IPS DF 19.7 (cell line): Measurements from ENCODE around the gene TSNAXIP1.
"Not testable (repeated sequence)": the region's sequence is repeated elsewhere in the genome, so short reads cannot be mapped to it uniquely, and the experiment has no call there.

Experiments
- DNase-seq: peaks from one replicate; pipeline ENCODE4 v3.0.0-alpha.2; 2013; ENCODE audit warnings: low read depth, low spot score

TSNAXIP1 gene

GRCh38 chr16:67858500-67858899 lies 51.8 kb downstream of the TSNAXIP1 start:
- no peak for DNase-seq

GRCh38 chr16:67860589-67861398 lies 54.1 kb downstream of the TSNAXIP1 start:
- no peak for DNase-seq

- DNase-seq, result no peak
Measured at GRCh38 chr16:67861877-67862276, 55.2 kb downstream of the TSNAXIP1 start.

GRCh38 chr16:67862623-67863583 lies 56.2 kb downstream of the TSNAXIP1 start:
- DNase-seq, result no peak

DNA sequence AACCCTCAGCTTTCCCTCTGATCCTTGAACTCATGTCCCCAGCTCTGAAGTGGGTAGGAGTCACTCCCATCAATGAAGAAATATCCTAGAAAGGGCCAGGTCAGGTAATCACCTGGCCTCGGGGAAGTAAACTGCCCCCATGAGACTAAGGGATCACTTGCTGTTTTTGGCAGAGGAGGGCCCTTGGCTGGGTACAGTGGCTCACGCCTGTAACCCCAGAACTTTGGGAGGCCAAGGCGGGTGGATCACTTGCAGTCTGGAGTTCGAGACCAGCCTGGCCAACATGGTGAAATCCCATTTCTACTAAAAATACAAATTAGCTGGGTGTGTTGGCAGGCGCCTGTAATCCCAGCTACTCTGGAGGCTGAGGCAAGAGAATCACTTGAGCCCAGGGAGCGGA lies 57.4 kb downstream of the TSNAXIP1 start:
- not testable (repeated sequence) for DNase-seq

DNA sequence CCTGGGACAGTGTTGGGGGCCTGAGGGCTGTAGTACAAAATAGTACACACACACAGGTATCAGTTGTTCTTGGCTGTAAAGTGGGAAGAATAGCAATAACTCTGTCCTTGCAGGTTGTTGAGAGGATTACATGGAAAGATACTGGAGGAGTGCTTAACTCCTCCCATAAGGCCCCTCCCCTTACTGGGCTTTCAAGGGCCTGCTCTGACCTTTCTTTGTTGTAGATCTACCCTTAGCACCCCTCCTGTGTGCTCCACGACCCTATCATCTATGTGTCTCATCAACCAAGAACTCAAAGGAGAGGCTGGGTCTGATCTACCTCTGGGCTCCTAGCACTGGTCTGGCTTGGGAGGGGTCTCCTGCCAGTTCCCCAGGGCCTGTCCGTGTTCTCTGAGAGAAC lies 57.9 kb downstream of the TSNAXIP1 start:
- no peak for DNase-seq

DNA sequence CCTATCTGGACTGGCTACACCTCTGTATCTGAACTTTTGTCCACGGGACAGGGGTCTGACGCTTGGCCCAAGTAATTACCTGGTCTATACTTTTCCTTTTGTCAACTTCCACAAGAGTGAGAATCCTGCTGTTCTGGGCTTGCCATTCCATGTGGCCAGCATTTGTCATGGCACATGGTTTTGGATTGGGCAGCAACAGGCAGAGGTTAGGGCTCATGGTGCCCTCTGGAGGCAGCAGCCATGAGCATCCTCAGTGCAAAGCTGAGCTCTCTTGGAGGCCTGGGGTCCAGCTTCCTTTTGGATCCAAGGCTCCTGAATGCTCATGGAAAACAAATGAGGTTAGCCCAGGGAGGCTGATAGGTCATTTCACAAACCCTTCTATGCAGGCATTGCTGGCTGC lies 58.6 kb downstream of the TSNAXIP1 start:
- DNase-seq, result no peak

GRCh38 chr16:67868290-67868689 lies 61.6 kb downstream of the TSNAXIP1 start:
- DNase-seq, result no peak

GRCh38 chr16:67869653-67870052 lies 63.0 kb downstream of the TSNAXIP1 start:
- no peak for DNase-seq

- no peak for DNase-seq
Measured at GRCh38 chr16:67871256-67871655, 64.6 kb downstream of the TSNAXIP1 start.

DNA sequence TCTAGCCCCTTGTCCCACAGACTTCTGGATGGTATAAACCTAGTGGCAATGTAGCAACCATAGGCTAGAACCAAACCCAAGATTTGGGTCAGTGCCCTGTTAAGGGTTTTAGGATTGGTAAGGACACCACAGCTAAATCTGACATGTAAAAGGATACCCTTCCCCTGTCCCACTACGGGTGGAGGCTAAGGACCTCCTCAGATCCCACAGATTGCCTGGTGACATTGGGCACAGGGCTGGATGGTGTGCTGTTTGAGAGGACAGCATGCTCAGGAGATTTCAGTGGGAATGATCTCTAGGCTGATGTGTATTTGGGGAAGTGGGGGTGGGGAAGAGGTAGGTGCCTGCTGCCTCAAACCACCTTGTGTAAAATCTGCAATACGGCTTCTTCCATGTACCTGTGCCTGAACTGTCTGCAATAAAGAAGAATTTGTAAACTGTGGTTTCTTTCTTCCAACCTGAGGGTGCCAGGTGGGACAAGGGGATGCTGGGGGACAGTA lies 65.5 kb downstream of the TSNAXIP1 start:
- no peak for DNase-seq

- no peak for DNase-seq
Measured at GRCh38 chr16:67872631-67873434, 66.1 kb downstream of the TSNAXIP1 start, which contains the start of gene EDC4. Gene EDC4 (plus strand): TSS chr16:67873052. CDS start chr16:67873262, 210 bp downstream.

DNA sequence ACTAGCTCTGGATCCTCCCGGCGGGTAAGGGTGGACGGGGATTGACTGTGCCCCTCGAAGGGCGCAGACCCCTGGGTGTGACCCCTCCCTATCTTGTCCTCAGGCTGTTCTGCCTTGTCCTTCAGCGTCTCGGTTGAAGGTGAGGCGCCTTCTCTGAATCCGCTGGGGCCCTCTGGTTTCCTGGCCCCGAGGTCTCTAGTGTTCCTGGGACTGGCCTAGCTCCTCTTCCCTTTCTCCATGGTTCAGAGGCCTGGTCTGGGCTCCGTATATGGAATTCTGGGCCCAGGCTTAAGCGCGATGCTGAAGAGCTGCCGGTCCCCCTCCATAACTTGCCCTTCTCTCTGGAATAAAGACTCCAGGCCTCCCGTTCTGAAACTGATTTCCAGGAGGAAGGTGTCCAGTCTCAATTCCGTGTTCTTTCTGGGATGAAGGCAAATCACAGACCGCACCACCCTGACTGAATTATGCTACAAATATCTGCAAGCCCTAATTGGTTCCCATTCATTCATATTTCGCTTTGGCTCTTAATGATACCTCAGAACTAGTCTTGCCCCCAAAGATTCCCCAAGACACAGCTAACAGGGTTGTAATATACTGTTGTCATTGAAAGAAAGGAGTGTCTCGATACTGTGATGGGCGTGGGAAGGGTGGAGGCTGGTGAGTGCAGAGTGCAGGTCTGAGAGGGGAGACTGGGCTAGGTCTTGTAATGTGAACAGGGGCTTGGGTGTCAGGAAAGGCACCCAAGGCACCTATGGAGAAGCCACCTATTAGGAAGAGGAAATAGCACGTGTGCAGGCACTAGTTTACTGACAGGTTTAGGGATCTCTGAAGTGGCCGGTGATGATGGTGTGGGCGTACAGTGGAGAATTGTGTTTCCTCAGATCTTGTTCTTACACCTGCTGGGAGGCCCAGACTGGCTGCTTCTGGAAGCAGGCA lies 67.0 kb downstream of the TSNAXIP1 start:
- no peak for DNase-seq

DNA sequence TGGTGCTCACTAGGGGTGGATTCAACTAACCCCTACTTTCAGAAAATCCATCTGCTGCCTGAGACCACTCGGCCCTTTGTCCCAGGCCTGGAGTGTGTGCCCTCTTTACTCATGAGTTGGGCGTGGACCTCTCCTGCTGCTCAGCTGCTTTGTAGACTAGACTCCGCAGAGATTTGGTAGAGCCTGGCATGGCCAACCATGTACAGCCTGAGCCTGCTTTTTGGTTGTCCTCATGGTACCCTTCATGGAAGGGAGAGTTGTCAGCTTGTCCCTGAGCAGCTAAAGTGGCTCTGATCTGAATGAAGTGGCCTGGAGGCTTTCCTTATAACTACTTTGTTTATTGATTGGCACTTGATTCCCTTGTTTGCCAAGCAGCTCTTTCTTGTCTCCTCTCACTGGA lies 67.7 kb downstream of the TSNAXIP1 start:
- DNase-seq, result no peak

DNA sequence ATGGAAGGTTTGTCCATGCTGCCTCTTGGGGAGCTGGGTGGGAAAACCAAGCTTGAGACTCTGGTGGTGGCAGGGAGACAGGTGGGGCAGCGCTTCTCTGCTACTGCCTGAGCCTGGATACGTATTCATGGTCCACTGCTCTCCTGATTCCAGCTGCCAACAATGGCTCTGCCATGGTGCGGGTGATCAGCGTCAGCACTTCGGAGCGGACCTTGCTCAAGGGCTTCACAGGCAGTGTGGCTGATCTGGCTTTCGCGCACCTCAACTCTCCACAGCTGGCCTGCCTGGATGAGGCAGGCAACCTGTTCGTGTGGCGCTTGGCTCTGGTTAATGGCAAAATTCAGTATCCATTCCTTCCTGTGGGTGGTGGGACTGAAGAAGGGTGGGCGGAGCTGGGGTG lies 70.4 kb downstream of the TSNAXIP1 start:
- no peak for DNase-seq
